ENCODE measurements around the gene CAMK2D. TPM values are rescaled to one million over a fixed set of nuclear protein-coding genes. Genes with fewer than 3 reads are reported as not detected.
"Not testable (repeated sequence)": the region's sequence is repeated elsewhere in the genome, so short reads cannot be mapped to it uniquely, and the experiment has no call there.

The CAMK2D gene
- total and polyA plus RNA-seq, 7 donors, result 41.2 to 183 (median 83.8) TPM

DNA sequence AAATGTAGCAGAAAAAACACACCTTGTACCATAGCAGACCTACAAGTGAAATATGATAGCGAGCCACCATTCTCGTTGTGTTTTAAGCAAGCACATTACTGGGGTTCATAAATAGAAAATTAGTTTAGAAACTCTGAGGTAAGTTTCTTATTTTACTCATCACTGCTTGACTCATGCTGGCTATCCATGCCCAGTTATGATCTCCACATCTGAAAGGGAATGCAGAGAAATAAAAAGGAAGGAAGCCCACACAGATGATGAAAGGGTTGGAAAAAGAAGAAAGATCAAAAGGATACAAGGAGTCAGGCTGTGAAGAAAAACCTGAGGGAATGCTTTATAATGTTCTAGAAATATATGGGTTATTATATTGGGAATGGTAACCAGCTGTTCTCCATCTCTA lies 54.5 kb downstream of the CAMK2D start:
- 30 to 53% (median 33%) methylated on average over 2 of the region's 2 CpGs for WGBS, 3 donors
- ATAC-seq (peak; percentile 83 to 91 (median 87)), DNase-seq (no peak)
- Histone ChIP-seq H3K9me3 (no peaks in the 10 kb centered on the region), H3K36me3 (ENCODE audit: insufficient read depth in 1 of 2, low read depth in 1 of 2) (no peaks in the 10 kb centered on the region), H3K27me3 (ENCODE audit: insufficient read depth in 3 of 3, low read length in 2 of 3) (no peaks in the 10 kb centered on the region), H3K27ac (peak overlapping the region; percentile 80), H3K4me1 (peaks cover 56% of the 10 kb centered on the region), H3K4me3 (no peak overlapping the region)
- intact Hi-C loops (cut with DNase I), result no loop called here
- no peak for TF ChIP-seq CTCF (IDR thresholded peaks at IDR 0.05)

DNA sequence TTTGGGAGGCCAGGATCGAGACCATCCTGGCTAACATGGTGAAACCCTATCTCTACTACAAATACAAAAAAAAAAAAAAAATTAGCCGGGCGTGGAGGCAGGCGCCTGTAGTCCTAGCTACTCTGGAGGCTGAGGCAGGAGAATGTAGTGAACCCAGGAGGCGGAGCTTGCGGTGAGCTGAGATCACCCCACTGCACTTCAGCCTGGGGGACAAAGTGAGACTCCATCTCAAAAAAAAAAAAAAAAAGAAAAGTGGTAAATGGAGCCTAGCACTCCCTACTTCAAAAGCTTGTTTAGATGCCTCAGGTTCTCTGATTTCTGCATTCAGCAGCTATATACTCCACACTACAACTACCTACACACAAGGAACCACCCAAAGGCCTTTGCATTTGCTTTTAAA lies 56.4 kb downstream of the CAMK2D start:
- H3K36me3 ChIP-seq (ENCODE audit: insufficient read depth in 1 of 2, low read depth in 1 of 2); DNase-seq; H3K4me3 ChIP-seq; H3K9me3 ChIP-seq; intact Hi-C loops (cut with DNase I); ATAC-seq; H3K27me3 ChIP-seq (ENCODE audit: insufficient read depth in 3 of 3, low read length in 2 of 3): not testable (repeated sequence)
- WGBS, 3 donors, result 88 to 97% (median 90%) methylated on average over 6 of the region's 6 CpGs
- Histone ChIP-seq H3K4me1 (peaks cover 51% of the 10 kb centered on the region), H3K27ac (peak overlapping the region; percentile 80)

GRCh38 chr4:113702596-113702995 lies 58.9 kb downstream of the CAMK2D start:
- Histone ChIP-seq H3K27ac (peak overlapping the region; percentile 80), H3K4me1 (peaks cover 49% of the 10 kb centered on the region)
- H3K36me3 ChIP-seq (ENCODE audit: insufficient read depth in 1 of 2, low read depth in 1 of 2); H3K9me3 ChIP-seq; DNase-seq; H3K27me3 ChIP-seq (ENCODE audit: insufficient read depth in 3 of 3, low read length in 2 of 3); H3K4me3 ChIP-seq; intact Hi-C loops (cut with DNase I): not testable (repeated sequence)
- ATAC-seq, result peak; percentile 81 to 89 (median 84)
- WGBS, 3 donors, result 47 to 48% (median 47%) methylated on average over 3 of the region's 3 CpGs

- no peak for TF ChIP-seq CTCF (IDR thresholded peaks at IDR 0.05)
- Histone ChIP-seq H3K4me1 (peaks cover 51% of the 10 kb centered on the region), H3K4me3 (no peak overlapping the region), H3K27me3 (ENCODE audit: insufficient read depth in 3 of 3, low read length in 2 of 3) (no peaks in the 10 kb centered on the region), H3K36me3 (ENCODE audit: insufficient read depth in 1 of 2, low read depth in 1 of 2) (no peaks in the 10 kb centered on the region), H3K27ac (peak overlapping the region; percentile 80), H3K9me3 (no peaks in the 10 kb centered on the region)
- intact Hi-C loops (cut with DNase I), result no loop called here
- no peak for ATAC-seq
- WGBS, 3 donors, result 49 to 85% (median 53%) methylated on average over 1 of the region's 1 CpG
- no peak for DNase-seq
Measured at GRCh38 chr4:113701169-113701568, 60.4 kb downstream of the CAMK2D start.

DNA sequence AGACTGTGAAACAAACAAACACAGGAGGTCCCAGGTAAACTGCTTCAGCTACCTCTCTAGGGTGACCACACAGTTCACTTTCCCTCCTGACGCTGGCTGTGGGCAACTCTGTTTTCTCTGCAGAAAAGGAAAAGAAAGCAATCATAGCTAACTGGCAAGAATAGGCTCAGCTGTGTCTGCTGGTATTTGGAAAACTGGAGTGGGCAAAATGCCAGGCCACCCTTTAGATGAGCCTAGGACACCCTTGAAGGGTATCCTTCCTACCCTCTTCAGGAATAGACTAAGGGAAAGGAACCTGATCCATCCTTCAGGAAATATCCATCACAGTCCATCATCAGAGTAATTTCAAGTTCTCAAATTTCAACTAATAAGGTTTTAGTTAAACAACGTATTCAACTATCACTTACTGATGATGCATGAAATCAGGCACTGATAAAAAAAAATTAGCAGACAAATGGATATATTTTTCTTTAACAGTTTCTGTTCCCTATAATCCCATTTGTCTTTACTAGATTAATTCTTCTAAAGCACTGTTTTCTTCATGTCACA lies 60.9 kb downstream of the CAMK2D start:
- intact Hi-C loops (cut with DNase I), result no loop called here

More for the DNA sequence above, 60.9 kb downstream of the CAMK2D start:
- 39 to 61% (median 43%) methylated on average over 2 of the region's 2 CpGs for WGBS, 3 donors
- Histone ChIP-seq H3K27ac (peak overlapping the region; percentile 26), H3K27me3 (ENCODE audit: insufficient read depth in 3 of 3, low read length in 2 of 3) (no peaks in the 10 kb centered on the region), H3K4me1 (peaks cover 48% of the 10 kb centered on the region), H3K4me3 (no peak overlapping the region), H3K36me3 (ENCODE audit: insufficient read depth in 1 of 2, low read depth in 1 of 2) (no peaks in the 10 kb centered on the region), H3K9me3 (no peaks in the 10 kb centered on the region)
- TF ChIP-seq CTCF (IDR thresholded peaks at IDR 0.05), result no peak
- DNase-seq (no peak), ATAC-seq (no peak)

Data from psoas muscle (tissue), 8 donors.